Tibial nerve (tissue), 4 donors: ENCODE measurements around the gene ADGRG6. TPM values are rescaled to one million over a fixed set of nuclear protein-coding genes. Genes with fewer than 3 reads are reported as not detected.

Experiments used
- DNase-seq, 2 donors: peaks; one replicate each; pipeline ENCODE4 v3.0.0-alpha.2; 2019; ENCODE audit warnings: low spot score in 2 of 2
- H3K27ac ChIP-seq, 4 donors: fragments of 200-600 bp; sonication (generic) in 3 of 4; one replicate each; pipeline ENCODE4 v1.5.1; 2017 to 2019; ENCODE audit warnings: mild to moderate bottlenecking in 1 of 4
- H3K27me3 ChIP-seq, 2 donors: fragments of 200-600 bp; sonication (generic) in 1 of 2; one replicate each; pipeline versions ENCODE4 v1.5.1 to v1.6.0; 2017 to 2019
- H3K36me3 ChIP-seq, 3 donors: fragments of 200-600 bp; sonication (generic); one replicate each; pipeline ENCODE4 v1.5.1; 2018 to 2019
- H3K4me1 ChIP-seq, 4 donors: fragments of 200-600 bp; sonication (generic) in 3 of 4; one replicate each; pipeline ENCODE4 v1.5.1; 2017 to 2019
- H3K4me3 ChIP-seq, 4 donors: fragments of 200-600 bp; sonication (generic) in 3 of 4; one replicate each; pipeline ENCODE4 v1.5.1; 2017 to 2019; ENCODE audit warnings: mild to moderate bottlenecking in 1 of 4, moderate library complexity in 1 of 4
- H3K9me3 ChIP-seq, 4 donors: fragments of 200-600 bp; sonication (generic) in 3 of 4; one replicate each; pipeline ENCODE4 v1.5.1; 2017 to 2019
- CTCF ChIP-seq, 5 experiments: fragments of 200-600 bp in 3 of 5; fragments of 450-650 bp in 2 of 5; sonication (generic) in 3 of 5; IDR thresholded peaks; one replicate each; pipeline ENCODE4 v1.5.1; 2016 to 2019; ENCODE audit warnings: antibody characterized with exemption in 5 of 5, mild to moderate bottlenecking in 3 of 5, moderate library complexity in 2 of 5
- EP300 ChIP-seq, 2 donors: sonication (generic); formaldehyde crosslinking; IDR thresholded peaks; one replicate each; pipeline ENCODE4 v1.6.1; 2017; ENCODE audit warnings: antibody characterized with exemption in 2 of 2, mild to moderate bottlenecking in 1 of 2
- POLR2A ChIP-seq, 2 donors: fragments of 450-650 bp; IDR thresholded peaks; one replicate each; pipeline ENCODE4 v1.6.1; 2017; ENCODE audit warnings: antibody characterized with exemption in 2 of 2, mild to moderate bottlenecking in 2 of 2, moderate library complexity in 2 of 2
- whole genome bisulfite sequencing, 2 donors: methylation state at CpG; one replicate each; pipeline ENCODE4 v1.1.5; 2018; 5-methylcytosine and 5-hydroxymethylcytosine counted together
- total RNA-seq, 4 donors: library from RNA; depleted of rRNA; stranded (reverse); fragments of >200 nt; gene quantifications; one replicate each; pipeline ENCODE4 v1.1.0, GENCODE V29; 2016

Gene ADGRG6
- total RNA-seq, 4 donors from 2014 or later, result 35.4 to 59.9 (median 39.1) TPM

- H3K36me3 ChIP-seq, result peaks cover 0 to 8% (median 0%) of the 10 kb centered on the region in 3 donors
- 75 to 82% methylated on average over 4 of the region's 4 CpGs for WGBS, 2 donors
- no peak for DNase-seq
Measured at GRCh38 chr6:142398353-142398752, 96.5 kb downstream of the ADGRG6 start.

GRCh38 chr6:142399739-142400138 is 97.9 kb downstream of the ADGRG6 start:
- Histone ChIP-seq H3K36me3 (peaks cover 0 to 8% (median 0%) of the 10 kb centered on the region in 3 donors), H3K4me1 (no peaks in the 10 kb centered on the region), H3K27me3 (no peaks in the 10 kb centered on the region), H3K9me3 (no peaks in the 10 kb centered on the region), H3K4me3 (no peak overlapping the region), H3K27ac (no peak overlapping the region)
- no peak for DNase-seq
- 79 to 91% methylated on average over 2 of the region's 2 CpGs for WGBS, 2 donors
- TF ChIP-seq CTCF (IDR thresholded peaks at IDR 0.05) (no peak), POLR2A (IDR thresholded peaks at IDR 0.05) (no peak), EP300 (IDR thresholded peaks at IDR 0.05) (no peak)

More at GRCh38 chr6:142398353-142398752, 96.5 kb downstream of the ADGRG6 start:
- no peaks in the 10 kb centered on the region for H3K4me1 ChIP-seq
- H3K27ac ChIP-seq, result no peak overlapping the region
- TF ChIP-seq EP300 (IDR thresholded peaks at IDR 0.05) (no peak), POLR2A (IDR thresholded peaks at IDR 0.05) (no peak), CTCF (IDR thresholded peaks at IDR 0.05) (no peak)
- no peak overlapping the region for H3K4me3 ChIP-seq
- no peaks in the 10 kb centered on the region for H3K9me3 ChIP-seq
- no peaks in the 10 kb centered on the region for H3K27me3 ChIP-seq

- Histone ChIP-seq H3K36me3 (peaks cover 0 to 8% (median 0%) of the 10 kb centered on the region in 3 donors), H3K4me3 (no peak overlapping the region), H3K27ac (no peak overlapping the region), H3K9me3 (no peaks in the 10 kb centered on the region), H3K4me1 (no peaks in the 10 kb centered on the region), H3K27me3 (no peaks in the 10 kb centered on the region)
- WGBS, 2 donors, result 79 to 81% methylated on average over 4 of the region's 4 CpGs
- DNase-seq, result no peak
- TF ChIP-seq EP300 (IDR thresholded peaks at IDR 0.05) (peak in 1 of 2 donors; percentile 24), CTCF (IDR thresholded peaks at IDR 0.05) (no peak), POLR2A (IDR thresholded peaks at IDR 0.05) (no peak)
Measured at GRCh38 chr6:142400495-142400894, 98.7 kb downstream of the ADGRG6 start.

GRCh38 chr6:142401838-142402237 is 100.0 kb downstream of the ADGRG6 start:
- Histone ChIP-seq H3K4me1 (no peaks in the 10 kb centered on the region), H3K4me3 (no peak overlapping the region), H3K27me3 (no peaks in the 10 kb centered on the region), H3K36me3 (peaks cover 0 to 8% (median 0%) of the 10 kb centered on the region in 3 donors), H3K9me3 (no peaks in the 10 kb centered on the region), H3K27ac (no peak overlapping the region)
- TF ChIP-seq EP300 (IDR thresholded peaks at IDR 0.05) (no peak), POLR2A (IDR thresholded peaks at IDR 0.05) (no peak), CTCF (IDR thresholded peaks at IDR 0.05) (no peak)
- DNase-seq, result no peak
- WGBS, 2 donors, result 79 to 87% methylated on average over 1 of the region's 1 CpG

GRCh38 chr6:142404751-142405150 is 102.9 kb downstream of the ADGRG6 start:
- Histone ChIP-seq H3K27ac (no peak overlapping the region), H3K4me1 (no peaks in the 10 kb centered on the region), H3K36me3 (peaks cover 0 to 8% (median 0%) of the 10 kb centered on the region in 3 donors), H3K9me3 (no peaks in the 10 kb centered on the region), H3K27me3 (no peaks in the 10 kb centered on the region), H3K4me3 (no peak overlapping the region)
- TF ChIP-seq POLR2A (IDR thresholded peaks at IDR 0.05) (no peak), EP300 (IDR thresholded peaks at IDR 0.05) (no peak), CTCF (IDR thresholded peaks at IDR 0.05) (no peak)
- no peak for DNase-seq
- 83% methylated on average over 3 of the region's 3 CpGs for WGBS, 2 donors
